Spinal cord (tissue), 10 donors: ENCODE data around the gene AGAP6. TPM values are rescaled to one million over a fixed set of nuclear protein-coding genes. Genes with fewer than 3 reads are reported as not detected.
A peak's percentile ranks its signal among the peaks of the same experiment; 100 is the strongest.
"Not testable (repeated sequence)": the region's sequence is repeated elsewhere in the genome, so short reads cannot be mapped to it uniquely, and the experiment has no call there.

Experiments
- DNase-seq, 6 donors: peaks; one replicate each; pipeline versions ENCODE4 v3.0.0 to v3.0.0-alpha.2; 2013 to 2015; ENCODE audit warnings: low spot score in 6 of 6, low read depth in 4 of 6
- H3K27ac ChIP-seq: one replicate; pipeline ENCODE4 v1.5.1; 2013; ENCODE audit warnings: low read depth, low read length, control low read depth
- H3K27me3 ChIP-seq: one replicate; pipeline ENCODE4 v1.6.1; 2013; ENCODE audit warnings: low read length; ENCODE audit not compliant: control insufficient read depth, insufficient read depth
- H3K36me3 ChIP-seq: one replicate; pipeline ENCODE4 v1.6.1; 2013; ENCODE audit warnings: low read length; ENCODE audit not compliant: control insufficient read depth, insufficient read depth
- H3K4me1 ChIP-seq: one replicate; pipeline ENCODE4 v1.6.1; 2013; ENCODE audit warnings: low read length; ENCODE audit not compliant: control insufficient read depth, insufficient read depth
- H3K4me3 ChIP-seq: one replicate; pipeline ENCODE4 v1.5.1; 2013; ENCODE audit warnings: low read depth, low read length, control low read depth
- H3K9me3 ChIP-seq: one replicate; pipeline ENCODE4 v1.6.1; 2013; ENCODE audit warnings: low read length; ENCODE audit not compliant: control insufficient read depth, insufficient read depth
- WGBS: methylation state at CpG from one replicate; pipeline ENCODE4 v1.1.5; 2013; ENCODE audit warnings: missing lambda C conversion rate; ENCODE audit not compliant: insufficient coverage; 5-methylcytosine and 5-hydroxymethylcytosine counted together
- long read RNA-seq, 4 donors: transcript quantifications; one replicate each; lab custom pipeline, GENCODE V29; 2026
- polyA plus RNA-seq, 2 donors: library from polyadenylated mRNA; unstranded; fragments of 120-200 nt; gene quantifications; one replicate each; pipeline ENCODE4 v1.2.1, GENCODE V29; 2013; ENCODE audit not compliant: insufficient read length in 2 of 2
- total RNA-seq, 2 donors: library from RNA; depleted of rRNA in 1 of 2; stranded (reverse); fragments of 120-200 nt in 1 of 2; fragments of >200 nt in 1 of 2; gene quantifications; one replicate each; pipeline versions ENCODE4 v1.2.3 to v1.2.4, GENCODE V29; 2013 to 2014
- donor health status: healthy.

AGAP6 gene
- 10 to 100 TPM in 1 of 2 donors, 1 to 10 TPM in 1; 5.4 to 14.3 TPM for total RNA-seq
- polyA plus RNA-seq: 10 to 100 TPM; 21.7 to 37.3 TPM
- long read RNA-seq, donor 1, partial matches to known transcripts: 0 of 4 reads
- long read RNA-seq, donor 1, other reads (novel, unspliced or antisense): 0 of 4 reads
- long read RNA-seq, donor 2, partial matches to known transcripts: 0 of 1 reads
- long read RNA-seq, donor 2, other reads (novel, unspliced or antisense): 0 of 1 reads
- long read RNA-seq, donor 3, partial matches to known transcripts: 5 of 5 reads
- long read RNA-seq, donor 3, other reads (novel, unspliced or antisense): 0 of 5 reads
- long read RNA-seq, donor 4, partial matches to known transcripts: 0 of 2 reads
- long read RNA-seq, donor 4, other reads (novel, unspliced or antisense): 0 of 2 reads

- not testable (repeated sequence) for H3K27ac ChIP-seq, H3K27me3 ChIP-seq, H3K4me3 ChIP-seq, DNase-seq, H3K36me3 ChIP-seq, H3K4me1 ChIP-seq, H3K9me3 ChIP-seq
- no CpG with 5 or more reads among the region's 18 CpGs for WGBS
Observed at GRCh38 chr10:49988376-49988775, at the start of gene AGAP6. Gene AGAP6, plus strand, starts transcription at chr10:49988406. Its CDS starts 310 bp downstream, at chr10:49988716.

- 0% methylated on average over 81 of the region's 81 CpGs for WGBS
- not testable (repeated sequence) for H3K36me3 ChIP-seq
Observed at GRCh38 chr10:49941447-49942338, 46.5 kb upstream of the AGAP6 start, which contains the start of the genes PARG and TIMM23B. Gene PARG, minus strand, starts transcription at chr10:49942027. Its CDS starts 302 bp downstream, at chr10:49941725. Gene TIMM23B, plus strand, starts transcription at chr10:49942053. Its CDS starts 142 bp downstream, at chr10:49942195.

GRCh38 chr10:49942339-49942705 is 45.9 kb upstream of the AGAP6 start:
- H3K36me3 ChIP-seq, H3K27me3 ChIP-seq, H3K4me1 ChIP-seq, H3K9me3 ChIP-seq: not testable (repeated sequence)
- H3K27ac ChIP-seq: peak overlapping the region; percentile 47
- WGBS: 0% methylated on average over 6 of the region's 12 CpGs
- DNase-seq: peak in 2 of 6 donors; percentile 3 to 9
- H3K4me3 ChIP-seq: peak overlapping the region; percentile 61

More at GRCh38 chr10:49941447-49942338, 46.5 kb upstream of the AGAP6 start, which contains the start of the genes PARG and TIMM23B:
- Histone ChIP-seq H3K27ac (peak within 1 kb of the TSS; percentile 47), H3K4me3 (peak within 1 kb of the TSS; percentile 61)
- not testable (repeated sequence) for H3K27me3 ChIP-seq, H3K4me1 ChIP-seq, H3K9me3 ChIP-seq
- DNase-seq: peak; percentile 64 to 95 (median 76)

GRCh38 chr10:49943607-49944006 is 44.6 kb upstream of the AGAP6 start:
- H3K27ac ChIP-seq, H3K4me1 ChIP-seq, DNase-seq, H3K27me3 ChIP-seq, H3K36me3 ChIP-seq, H3K4me3 ChIP-seq, H3K9me3 ChIP-seq: not testable (repeated sequence)
- WGBS: 100% methylated on average over 1 of the region's 2 CpGs

GRCh38 chr10:49948142-49948541 is 40.1 kb upstream of the AGAP6 start:
- DNase-seq, H3K27ac ChIP-seq, H3K27me3 ChIP-seq, H3K9me3 ChIP-seq, H3K36me3 ChIP-seq, H3K4me1 ChIP-seq, H3K4me3 ChIP-seq: not testable (repeated sequence)
- WGBS: no CpG with 5 or more reads among the region's 2 CpGs

- H3K27me3 ChIP-seq, H3K4me1 ChIP-seq, H3K36me3 ChIP-seq, H3K27ac ChIP-seq, H3K4me3 ChIP-seq, DNase-seq, H3K9me3 ChIP-seq: not testable (repeated sequence)
- no CpG with 5 or more reads among the region's 2 CpGs for WGBS
Observed at GRCh38 chr10:49948737-49949136, 39.5 kb upstream of the AGAP6 start.

- not testable (repeated sequence) for H3K9me3 ChIP-seq, H3K4me3 ChIP-seq, H3K27me3 ChIP-seq, DNase-seq, H3K4me1 ChIP-seq, H3K27ac ChIP-seq, H3K36me3 ChIP-seq
- WGBS: 100% methylated on average over 1 of the region's 3 CpGs
Observed at GRCh38 chr10:49952006-49952405, 36.2 kb upstream of the AGAP6 start.

GRCh38 chr10:49953122-49953521 is 35.1 kb upstream of the AGAP6 start:
- not testable (repeated sequence) for H3K9me3 ChIP-seq, H3K27me3 ChIP-seq, H3K4me1 ChIP-seq, H3K36me3 ChIP-seq, H3K4me3 ChIP-seq, H3K27ac ChIP-seq
- no CpG with 5 or more reads among the region's 3 CpGs for WGBS
- DNase-seq: peak in 1 of 6 donors; percentile 12

GRCh38 chr10:49970331-49970857 is 17.8 kb upstream of the AGAP6 start:
- not testable (repeated sequence) for H3K4me1 ChIP-seq, H3K9me3 ChIP-seq, H3K36me3 ChIP-seq, H3K27ac ChIP-seq, H3K4me3 ChIP-seq, H3K27me3 ChIP-seq, DNase-seq
- 100% methylated on average over 6 of the region's 37 CpGs for WGBS
